ENCODE results near the gene ST8SIA5. TPM values are rescaled to one million over a fixed set of nuclear protein-coding genes. Genes with fewer than 3 reads are reported as not detected.

The ST8SIA5 gene
- total RNA-seq, 1 donor from 2014 or later, result 2.1 TPM

DNA sequence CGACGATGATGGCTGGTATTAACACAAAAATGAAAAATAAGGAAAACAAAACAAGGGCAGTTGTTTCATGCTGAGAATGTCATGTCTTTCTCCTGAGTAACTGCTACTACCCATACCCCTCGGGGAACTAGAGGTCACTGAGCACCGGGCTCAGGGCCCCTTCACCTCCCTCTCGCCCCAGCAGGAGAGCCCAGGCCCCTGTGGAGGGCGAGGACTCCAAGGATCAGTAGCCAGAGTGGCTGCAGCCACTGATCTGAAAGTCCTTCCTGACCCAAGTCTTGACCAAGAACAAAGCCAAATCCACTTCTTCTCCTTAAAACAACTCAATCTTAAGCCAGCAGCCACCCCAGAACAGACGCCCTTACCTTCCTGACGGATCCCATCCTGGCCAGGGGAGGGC is 25.5 kb downstream of the ST8SIA5 start:
- H3K27ac ChIP-seq (ENCODE audit: low read depth, low read length), result no peak overlapping the region
- no peaks in the 10 kb centered on the region for H3K4me1 ChIP-seq (ENCODE audit: control insufficient read depth in 3 of 3, insufficient read depth in 3 of 3, low read length in 3 of 3)
- H3K9me3 ChIP-seq (ENCODE audit: control insufficient read depth in 3 of 3, low read length in 3 of 3), result peaks cover 2 to 14% (median 3%) of the 10 kb centered on the region in 3 donors

DNA sequence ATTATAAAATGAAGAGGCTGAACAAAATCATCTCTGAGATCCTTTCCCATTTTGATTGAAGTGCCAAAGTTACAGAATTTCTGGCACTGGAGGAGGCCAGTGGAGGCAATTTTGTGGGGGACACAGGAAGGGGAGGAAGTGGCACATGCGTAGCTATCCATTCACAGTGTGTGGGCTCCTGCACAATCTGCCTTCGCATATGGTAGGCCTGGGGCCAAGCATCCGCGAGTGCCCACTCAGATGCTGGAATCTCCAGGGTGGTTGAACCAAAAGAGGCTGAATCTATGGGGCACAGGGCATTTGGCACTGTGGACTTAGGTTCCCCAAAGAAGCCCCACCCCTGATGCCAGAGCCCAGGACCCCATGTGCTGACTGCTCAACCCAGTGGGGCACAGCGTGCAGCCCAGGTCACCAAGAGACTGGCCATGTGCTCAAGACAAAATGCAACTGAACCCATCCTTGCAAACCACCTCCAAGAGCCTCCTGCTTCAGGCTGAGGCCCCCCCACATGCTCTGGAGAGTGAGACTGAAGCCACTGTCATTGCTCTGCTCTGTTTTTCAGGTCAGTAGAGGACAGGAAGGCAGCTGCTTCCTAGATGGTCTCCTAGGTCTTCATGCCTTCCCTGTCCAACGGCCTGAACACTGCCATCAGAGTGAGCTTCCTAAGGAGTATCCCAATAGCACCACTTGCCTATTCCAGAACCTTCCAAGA is 28.5 kb downstream of the ST8SIA5 start:
- Histone ChIP-seq H3K9ac (ENCODE audit: low read depth in 1 of 3, low read length in 3 of 3) (no peak overlapping the region), H3K9me3 (ENCODE audit: control insufficient read depth in 3 of 3, low read length in 3 of 3) (peaks cover 2 to 14% (median 3%) of the 10 kb centered on the region in 3 donors), H3K4me1 (ENCODE audit: control insufficient read depth in 3 of 3, insufficient read depth in 3 of 3, low read length in 3 of 3) (no peaks in the 10 kb centered on the region), H3K4me3 (ENCODE audit: low read length in 3 of 3) (no peak overlapping the region), H3K36me3 (ENCODE audit: control insufficient read depth in 3 of 3, insufficient read depth in 3 of 3, low read length in 3 of 3) (peaks cover 0 to 6% (median 0%) of the 10 kb centered on the region in 3 donors), H3K27me3 (ENCODE audit: control insufficient read depth in 3 of 3, insufficient read depth in 3 of 3, low read length in 3 of 3) (no peaks in the 10 kb centered on the region), H3K27ac (ENCODE audit: low read depth, low read length) (no peak overlapping the region)

More for the DNA sequence above, 25.5 kb downstream of the ST8SIA5 start:
- Histone ChIP-seq H3K36me3 (ENCODE audit: control insufficient read depth in 3 of 3, insufficient read depth in 3 of 3, low read length in 3 of 3) (peaks cover 0 to 6% (median 0%) of the 10 kb centered on the region in 3 donors), H3K4me3 (ENCODE audit: low read length in 3 of 3) (no peak overlapping the region), H3K9ac (ENCODE audit: low read depth in 1 of 3, low read length in 3 of 3) (no peak overlapping the region), H3K27me3 (ENCODE audit: control insufficient read depth in 3 of 3, insufficient read depth in 3 of 3, low read length in 3 of 3) (no peaks in the 10 kb centered on the region)

DNA sequence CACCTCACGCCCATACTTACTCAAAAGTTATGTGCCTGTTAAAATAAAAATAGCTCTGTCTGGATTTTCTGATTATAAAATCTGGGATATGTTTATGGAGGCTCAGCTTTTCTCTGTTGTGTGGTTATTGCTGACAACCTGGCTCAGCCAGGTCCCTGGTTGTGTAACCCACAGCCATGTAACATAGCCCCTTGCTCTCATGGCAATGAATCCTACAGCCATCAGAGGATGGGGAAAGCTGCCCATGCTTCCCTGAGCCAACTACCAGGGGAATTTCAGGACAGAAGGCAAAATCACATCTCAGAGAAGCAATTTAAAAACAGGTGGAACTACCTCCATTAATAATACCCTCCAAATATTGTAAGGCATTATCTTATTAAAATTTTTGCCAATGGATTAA is 29.7 kb downstream of the ST8SIA5 start:
- Histone ChIP-seq H3K9ac (ENCODE audit: low read depth in 1 of 3, low read length in 3 of 3) (no peak overlapping the region), H3K9me3 (ENCODE audit: control insufficient read depth in 3 of 3, low read length in 3 of 3) (peaks cover 2 to 14% (median 3%) of the 10 kb centered on the region in 3 donors), H3K4me1 (ENCODE audit: control insufficient read depth in 3 of 3, insufficient read depth in 3 of 3, low read length in 3 of 3) (no peaks in the 10 kb centered on the region), H3K4me3 (ENCODE audit: low read length in 3 of 3) (no peak overlapping the region), H3K27ac (ENCODE audit: low read depth, low read length) (no peak overlapping the region), H3K36me3 (ENCODE audit: control insufficient read depth in 3 of 3, insufficient read depth in 3 of 3, low read length in 3 of 3) (peaks cover 0 to 6% (median 0%) of the 10 kb centered on the region in 3 donors), H3K27me3 (ENCODE audit: control insufficient read depth in 3 of 3, insufficient read depth in 3 of 3, low read length in 3 of 3) (no peaks in the 10 kb centered on the region)

DNA sequence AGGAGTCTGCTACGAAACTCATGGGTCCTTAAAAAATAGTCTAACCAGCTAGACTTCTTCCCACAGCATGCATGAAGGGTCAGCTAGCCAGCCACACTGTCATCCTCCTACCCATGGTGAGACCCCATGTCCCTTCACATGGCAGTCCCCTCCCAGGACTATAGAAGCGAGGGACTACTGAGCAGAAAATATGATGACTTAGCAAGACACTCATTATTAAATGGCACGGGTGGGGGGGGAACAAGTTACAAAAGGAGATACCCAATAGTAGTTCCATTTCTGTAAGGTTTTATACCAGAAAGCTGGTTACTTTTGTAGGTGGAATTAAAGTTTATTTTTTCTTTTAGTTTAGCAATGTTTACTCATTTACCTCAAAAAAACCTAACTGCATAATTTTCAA is 31.5 kb downstream of the ST8SIA5 start:
- no peak overlapping the region for H3K4me3 ChIP-seq (ENCODE audit: low read length in 3 of 3)
- H3K27me3 ChIP-seq (ENCODE audit: control insufficient read depth in 3 of 3, insufficient read depth in 3 of 3, low read length in 3 of 3), result no peaks in the 10 kb centered on the region
- H3K4me1 ChIP-seq (ENCODE audit: control insufficient read depth in 3 of 3, insufficient read depth in 3 of 3, low read length in 3 of 3), result peaks cover 0 to 3% (median 0%) of the 10 kb centered on the region in 3 donors
- H3K9me3 ChIP-seq (ENCODE audit: control insufficient read depth in 3 of 3, low read length in 3 of 3), result peaks cover 2 to 7% (median 3%) of the 10 kb centered on the region in 3 donors
- H3K27ac ChIP-seq (ENCODE audit: low read depth, low read length), result no peak overlapping the region
- peaks cover 0 to 6% (median 0%) of the 10 kb centered on the region in 3 donors for H3K36me3 ChIP-seq (ENCODE audit: control insufficient read depth in 3 of 3, insufficient read depth in 3 of 3, low read length in 3 of 3)
- no peak overlapping the region for H3K9ac ChIP-seq (ENCODE audit: low read depth in 1 of 3, low read length in 3 of 3)

DNA sequence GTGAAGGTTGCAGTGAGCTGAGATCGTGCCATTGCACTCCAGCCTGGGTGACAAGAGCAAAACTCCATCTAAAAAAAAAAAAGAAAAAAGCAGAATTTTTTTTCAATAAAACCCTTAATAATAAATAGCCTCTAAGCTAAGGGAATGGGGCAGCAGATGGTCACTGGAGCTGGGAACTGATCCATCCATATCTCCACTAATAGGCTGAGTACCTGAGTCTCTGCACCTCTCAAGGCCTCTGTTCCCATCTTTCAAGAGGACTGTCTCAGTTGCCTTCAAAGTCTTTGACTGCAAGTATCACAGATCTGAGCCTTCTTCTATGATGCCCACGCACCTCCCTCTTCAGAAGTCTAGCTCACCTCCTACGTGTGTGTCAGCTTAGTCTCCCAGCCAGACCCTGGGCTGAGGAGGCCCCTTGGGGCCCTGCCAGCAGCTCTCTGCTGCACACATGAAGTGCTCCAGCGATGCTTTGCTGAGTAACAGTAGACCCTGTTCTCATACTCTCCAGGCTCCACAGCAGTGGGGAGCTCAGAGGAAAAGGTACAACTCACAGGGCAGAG is 32.9 kb downstream of the ST8SIA5 start:
- Histone ChIP-seq H3K9me3 (ENCODE audit: control insufficient read depth in 3 of 3, low read length in 3 of 3) (no peaks in the 10 kb centered on the region), H3K27me3 (ENCODE audit: control insufficient read depth in 3 of 3, insufficient read depth in 3 of 3, low read length in 3 of 3) (no peaks in the 10 kb centered on the region), H3K27ac (ENCODE audit: low read depth, low read length) (no peak overlapping the region), H3K4me1 (ENCODE audit: control insufficient read depth in 3 of 3, insufficient read depth in 3 of 3, low read length in 3 of 3) (peaks cover 5 to 8% (median 6%) of the 10 kb centered on the region in 3 donors), H3K36me3 (ENCODE audit: control insufficient read depth in 3 of 3, insufficient read depth in 3 of 3, low read length in 3 of 3) (no peaks in the 10 kb centered on the region), H3K4me3 (ENCODE audit: low read length in 3 of 3) (no peak overlapping the region), H3K9ac (ENCODE audit: low read depth in 1 of 3, low read length in 3 of 3) (no peak overlapping the region)

DNA sequence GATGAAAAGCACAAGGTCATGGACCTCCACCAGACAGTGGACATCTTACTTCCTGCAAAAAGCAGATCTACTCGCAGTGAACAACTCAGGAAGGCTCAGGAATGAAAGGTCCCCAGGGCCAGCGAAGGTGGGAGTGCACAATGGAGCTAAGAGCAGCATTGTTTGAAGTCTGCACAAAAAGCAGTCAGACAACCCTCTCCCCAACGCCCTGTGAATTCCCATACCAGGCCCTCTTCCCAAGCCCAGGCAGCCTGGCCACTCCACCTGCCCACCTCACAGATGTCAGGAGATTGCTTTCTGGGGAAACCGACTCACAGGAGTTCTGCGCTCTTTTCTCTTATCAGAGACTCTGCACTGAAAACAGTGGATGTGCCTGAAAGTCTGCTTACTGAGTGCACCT is 34.8 kb downstream of the ST8SIA5 start:
- H3K27me3 ChIP-seq (ENCODE audit: control insufficient read depth in 3 of 3, insufficient read depth in 3 of 3, low read length in 3 of 3), result no peaks in the 10 kb centered on the region
- H3K4me1 ChIP-seq (ENCODE audit: control insufficient read depth in 3 of 3, insufficient read depth in 3 of 3, low read length in 3 of 3), result peaks cover 7 to 14% (median 12%) of the 10 kb centered on the region in 3 donors
- no peaks in the 10 kb centered on the region for H3K36me3 ChIP-seq (ENCODE audit: control insufficient read depth in 3 of 3, insufficient read depth in 3 of 3, low read length in 3 of 3)
- no peak overlapping the region for H3K9ac ChIP-seq (ENCODE audit: low read depth in 1 of 3, low read length in 3 of 3)
- no peak overlapping the region for H3K27ac ChIP-seq (ENCODE audit: low read depth, low read length)
- no peaks in the 10 kb centered on the region for H3K9me3 ChIP-seq (ENCODE audit: control insufficient read depth in 3 of 3, low read length in 3 of 3)
- no peak overlapping the region for H3K4me3 ChIP-seq (ENCODE audit: low read length in 3 of 3)

DNA sequence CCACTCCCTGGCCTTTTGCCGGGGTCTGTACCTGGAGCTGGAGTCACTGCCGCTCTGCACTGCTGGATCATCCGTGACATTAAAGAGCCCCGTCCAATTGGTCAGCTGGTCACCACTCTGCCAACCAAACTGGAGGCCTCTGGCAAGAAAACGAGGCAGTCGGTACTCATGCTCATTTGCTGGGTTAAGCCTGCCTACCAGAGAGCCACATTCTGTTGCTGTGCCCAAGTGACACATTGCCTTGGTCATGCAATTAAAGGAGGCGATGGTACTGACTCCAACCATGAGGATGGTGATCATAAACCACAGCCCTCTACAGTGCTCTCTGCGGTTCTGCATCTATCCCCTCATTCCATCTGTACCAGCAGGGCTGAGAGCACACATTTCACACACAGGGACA is 35.5 kb downstream of the ST8SIA5 start:
- Histone ChIP-seq H3K9ac (ENCODE audit: low read depth in 1 of 3, low read length in 3 of 3) (no peak overlapping the region), H3K36me3 (ENCODE audit: control insufficient read depth in 3 of 3, insufficient read depth in 3 of 3, low read length in 3 of 3) (no peaks in the 10 kb centered on the region), H3K27ac (ENCODE audit: low read depth, low read length) (no peak overlapping the region), H3K27me3 (ENCODE audit: control insufficient read depth in 3 of 3, insufficient read depth in 3 of 3, low read length in 3 of 3) (no peaks in the 10 kb centered on the region), H3K9me3 (ENCODE audit: control insufficient read depth in 3 of 3, low read length in 3 of 3) (no peaks in the 10 kb centered on the region), H3K4me1 (ENCODE audit: control insufficient read depth in 3 of 3, insufficient read depth in 3 of 3, low read length in 3 of 3) (peaks cover 7 to 16% (median 12%) of the 10 kb centered on the region in 3 donors), H3K4me3 (ENCODE audit: low read length in 3 of 3) (no peak overlapping the region)

DNA sequence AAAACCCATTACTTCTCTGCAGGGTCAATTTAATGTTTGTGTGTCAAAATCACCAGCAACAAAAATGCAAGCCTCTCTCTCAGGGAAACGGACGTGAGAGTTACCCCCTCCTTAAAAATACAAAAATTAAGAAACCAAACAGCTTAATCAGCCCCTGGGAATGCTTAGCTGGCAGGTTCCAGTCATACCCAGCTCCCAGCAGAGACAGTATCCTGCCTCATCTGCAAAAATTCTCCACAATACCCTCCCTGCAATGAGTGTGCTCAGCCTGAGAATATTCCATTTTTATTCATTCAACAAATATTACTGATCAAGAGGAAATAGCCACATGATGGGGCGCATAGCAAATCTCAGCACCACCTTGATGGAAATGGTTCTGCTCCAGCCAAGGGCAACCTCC is 36.3 kb downstream of the ST8SIA5 start:
- Histone ChIP-seq H3K27ac (ENCODE audit: low read depth, low read length) (no peak overlapping the region), H3K9me3 (ENCODE audit: control insufficient read depth in 3 of 3, low read length in 3 of 3) (no peaks in the 10 kb centered on the region), H3K27me3 (ENCODE audit: control insufficient read depth in 3 of 3, insufficient read depth in 3 of 3, low read length in 3 of 3) (no peaks in the 10 kb centered on the region), H3K4me3 (ENCODE audit: low read length in 3 of 3) (no peak overlapping the region), H3K9ac (ENCODE audit: low read depth in 1 of 3, low read length in 3 of 3) (no peak overlapping the region), H3K36me3 (ENCODE audit: control insufficient read depth in 3 of 3, insufficient read depth in 3 of 3, low read length in 3 of 3) (no peaks in the 10 kb centered on the region), H3K4me1 (ENCODE audit: control insufficient read depth in 3 of 3, insufficient read depth in 3 of 3, low read length in 3 of 3) (peaks cover 7 to 16% (median 12%) of the 10 kb centered on the region in 3 donors)

DNA sequence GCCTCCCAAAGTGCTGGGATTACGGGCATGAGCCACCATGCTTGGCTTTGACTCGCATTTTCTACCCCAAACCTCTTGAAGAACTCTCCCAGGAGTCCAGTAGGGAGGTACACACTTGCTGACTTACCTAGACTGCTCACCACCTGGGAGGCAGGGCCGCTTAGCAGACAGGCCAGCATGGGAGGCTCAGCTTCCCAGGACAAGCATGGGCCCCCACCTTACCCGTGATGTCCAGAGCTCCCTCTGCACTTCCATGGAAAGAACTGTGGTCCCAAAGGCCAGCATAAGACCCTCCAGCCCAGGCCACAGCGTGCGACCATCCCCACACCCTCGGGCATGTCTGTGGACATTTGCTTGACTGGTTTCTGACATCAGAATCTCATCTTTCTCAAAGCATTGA is 36.8 kb downstream of the ST8SIA5 start:
- no peaks in the 10 kb centered on the region for H3K27me3 ChIP-seq (ENCODE audit: control insufficient read depth in 3 of 3, insufficient read depth in 3 of 3, low read length in 3 of 3)
- H3K9ac ChIP-seq (ENCODE audit: low read depth in 1 of 3, low read length in 3 of 3), result no peak overlapping the region
- H3K4me3 ChIP-seq (ENCODE audit: low read length in 3 of 3), result no peak overlapping the region
- H3K36me3 ChIP-seq (ENCODE audit: control insufficient read depth in 3 of 3, insufficient read depth in 3 of 3, low read length in 3 of 3), result no peaks in the 10 kb centered on the region
- H3K27ac ChIP-seq (ENCODE audit: low read depth, low read length), result no peak overlapping the region
- H3K9me3 ChIP-seq (ENCODE audit: control insufficient read depth in 3 of 3, low read length in 3 of 3), result no peaks in the 10 kb centered on the region
- peaks cover 7 to 16% (median 12%) of the 10 kb centered on the region in 3 donors for H3K4me1 ChIP-seq (ENCODE audit: control insufficient read depth in 3 of 3, insufficient read depth in 3 of 3, low read length in 3 of 3)

DNA sequence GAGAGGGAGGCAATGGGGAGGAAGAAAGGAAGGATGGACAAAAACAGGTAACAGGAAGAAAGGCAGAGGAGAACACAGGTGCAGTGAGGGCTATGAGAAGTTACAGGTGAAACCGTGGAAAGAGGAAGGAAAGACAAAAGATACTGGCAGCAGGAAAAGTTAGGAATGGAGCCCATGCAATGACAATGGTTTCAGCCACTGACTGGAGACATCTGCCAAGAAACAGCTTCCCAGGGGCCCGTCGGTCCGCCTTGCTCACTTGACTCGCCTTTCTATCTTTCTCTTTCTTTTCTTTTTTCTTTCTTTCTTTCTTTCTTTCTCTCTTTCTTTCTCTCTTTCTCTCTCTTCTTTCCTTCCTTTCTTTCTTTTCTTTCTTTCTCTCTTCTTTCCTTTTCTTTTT is 37.5 kb downstream of the ST8SIA5 start:
- H3K27me3 ChIP-seq (ENCODE audit: control insufficient read depth in 3 of 3, insufficient read depth in 3 of 3, low read length in 3 of 3), result no peaks in the 10 kb centered on the region
- H3K9ac ChIP-seq (ENCODE audit: low read depth in 1 of 3, low read length in 3 of 3), result no peak overlapping the region
- H3K4me3 ChIP-seq (ENCODE audit: low read length in 3 of 3), result peak overlapping the region in 1 of 3 donors; percentile 29
- no peaks in the 10 kb centered on the region for H3K36me3 ChIP-seq (ENCODE audit: control insufficient read depth in 3 of 3, insufficient read depth in 3 of 3, low read length in 3 of 3)
- no peak overlapping the region for H3K27ac ChIP-seq (ENCODE audit: low read depth, low read length)
- peaks cover 7 to 16% (median 12%) of the 10 kb centered on the region in 3 donors for H3K4me1 ChIP-seq (ENCODE audit: control insufficient read depth in 3 of 3, insufficient read depth in 3 of 3, low read length in 3 of 3)
- H3K9me3 ChIP-seq (ENCODE audit: control insufficient read depth in 3 of 3, low read length in 3 of 3), result no peaks in the 10 kb centered on the region

Measured in skeletal muscle tissue (tissue), 4 donors.